ENCODE results near the gene ARHGAP9. TPM values are rescaled to one million over a fixed set of nuclear protein-coding genes. Genes with fewer than 3 reads are reported as not detected.

ARHGAP9 gene
- total RNA-seq, 1 donor from 2014 or later, result 28.7 TPM

DNA sequence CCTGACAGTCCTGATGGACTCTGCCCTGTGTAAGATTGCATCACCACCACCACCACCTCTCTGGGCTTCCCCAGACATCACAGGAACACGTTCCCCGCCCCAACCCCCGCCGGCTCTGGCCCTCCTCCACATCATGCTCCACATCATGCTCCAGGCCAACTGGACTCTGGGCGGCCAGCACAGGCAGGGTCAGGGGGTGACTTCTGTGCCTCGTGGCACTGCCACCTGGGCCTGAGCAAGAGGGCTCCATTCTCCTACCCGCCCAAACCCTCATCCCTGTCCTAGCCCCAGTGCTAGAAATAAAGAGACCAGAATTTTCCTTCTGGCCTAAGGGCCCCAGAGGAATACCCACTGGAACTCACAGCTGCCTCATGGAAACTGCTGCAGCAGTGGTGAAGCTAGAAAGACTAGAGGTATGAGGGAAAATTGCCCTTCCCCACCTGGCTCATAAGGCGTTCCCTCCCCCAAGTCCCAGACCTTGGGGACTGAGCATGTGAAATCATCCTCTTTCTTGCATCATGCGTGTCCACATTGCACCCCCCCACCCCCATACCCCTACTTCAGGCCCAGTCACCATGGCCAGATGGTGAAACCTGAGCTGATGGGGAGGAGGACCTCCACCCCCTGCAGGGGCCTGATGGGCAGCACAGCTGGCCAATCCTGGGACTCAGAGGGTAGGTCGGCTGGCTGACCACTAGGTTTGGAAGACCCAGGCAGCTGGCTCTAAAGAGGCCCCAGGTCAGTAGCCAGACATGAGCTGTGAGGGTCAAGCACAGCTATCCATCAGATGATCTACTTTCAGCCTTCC, 24.9 kb downstream of the ARHGAP9 start, which contains the start of gene INHBE:
Gene INHBE (plus strand): TSS at position 742 of the 808 bp plus-strand sequence. CDS start 230 bp downstream, outside the sequence.
- Histone ChIP-seq H3K27me3 (no peaks in the 10 kb centered on the region), H3K36me3 (no peaks in the 10 kb centered on the region), H3K4me1 (no peaks in the 10 kb centered on the region), H3K27ac (no peak within 1 kb of the TSS), H3K4me3 (no peak within 1 kb of the TSS), H3K9me3 (no peaks in the 10 kb centered on the region)
- no peak for TF ChIP-seq POLR2AphosphoS5 (IDR thresholded peaks at IDR 0.05; ENCODE audit: insufficient read depth in 1 of 2, low read depth in 1 of 2)
- TF ChIP-seq, protein P1, sequence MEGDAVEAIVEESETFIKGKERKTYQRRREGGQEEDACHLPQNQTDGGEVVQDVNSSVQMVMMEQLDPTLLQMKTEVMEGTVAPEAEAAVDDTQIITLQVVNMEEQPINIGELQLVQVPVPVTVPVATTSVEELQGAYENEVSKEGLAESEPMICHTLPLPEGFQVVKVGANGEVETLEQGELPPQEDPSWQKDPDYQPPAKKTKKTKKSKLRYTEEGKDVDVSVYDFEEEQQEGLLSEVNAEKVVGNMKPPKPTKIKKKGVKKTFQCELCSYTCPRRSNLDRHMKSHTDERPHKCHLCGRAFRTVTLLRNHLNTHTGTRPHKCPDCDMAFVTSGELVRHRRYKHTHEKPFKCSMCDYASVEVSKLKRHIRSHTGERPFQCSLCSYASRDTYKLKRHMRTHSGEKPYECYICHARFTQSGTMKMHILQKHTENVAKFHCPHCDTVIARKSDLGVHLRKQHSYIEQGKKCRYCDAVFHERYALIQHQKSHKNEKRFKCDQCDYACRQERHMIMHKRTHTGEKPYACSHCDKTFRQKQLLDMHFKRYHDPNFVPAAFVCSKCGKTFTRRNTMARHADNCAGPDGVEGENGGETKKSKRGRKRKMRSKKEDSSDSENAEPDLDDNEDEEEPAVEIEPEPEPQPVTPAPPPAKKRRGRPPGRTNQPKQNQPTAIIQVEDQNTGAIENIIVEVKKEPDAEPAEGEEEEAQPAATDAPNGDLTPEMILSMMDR (IDR thresholded peaks at IDR 0.05), result no peak
- TF ChIP-seq POLR2A (IDR thresholded peaks at IDR 0.05), result no peak
- intact Hi-C loops (cut with DNase I), result loop anchor here (5.0 to 10.0 kb wide), 2 partner anchors 150 to 192 kb away; no protein-coding TSS in a partner anchor
- DNase-seq (ENCODE audit: extremely low spot score in 2 of 2), result peak in 1 of 2 donors; percentile 77

DNA sequence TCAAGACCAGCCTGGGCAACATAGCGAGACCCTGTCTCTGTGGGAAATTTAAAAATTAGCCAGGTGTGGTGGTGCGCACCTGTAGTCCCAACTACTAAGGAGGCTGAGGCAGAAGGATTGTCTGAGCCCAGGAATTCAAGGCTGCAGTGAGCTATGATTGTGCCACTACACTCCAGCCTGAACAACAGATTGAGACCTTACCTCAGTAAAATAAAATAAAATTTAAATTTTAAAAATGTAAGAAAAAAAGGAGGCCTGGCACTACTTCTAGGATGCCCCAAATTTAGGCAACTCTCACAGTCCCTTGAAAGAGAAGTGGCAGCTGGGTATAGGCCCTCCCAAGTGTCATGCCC, 25.5 kb downstream of the ARHGAP9 start:
- intact Hi-C loops (cut with DNase I), result loop anchor here (5.0 to 10.0 kb wide), 2 partner anchors 149 to 192 kb away; no protein-coding TSS in a partner anchor
- no peak overlapping the region for H3K27ac ChIP-seq
- H3K4me1 ChIP-seq, result no peaks in the 10 kb centered on the region
- H3K36me3 ChIP-seq, result no peaks in the 10 kb centered on the region
- no peak overlapping the region for H3K4me3 ChIP-seq
- no peaks in the 10 kb centered on the region for H3K9me3 ChIP-seq
- no peaks in the 10 kb centered on the region for H3K27me3 ChIP-seq
- TF ChIP-seq POLR2A (IDR thresholded peaks at IDR 0.05) (no peak), POLR2AphosphoS5 (IDR thresholded peaks at IDR 0.05; ENCODE audit: insufficient read depth in 1 of 2, low read depth in 1 of 2) (no peak)
- TF ChIP-seq, protein P1 (IDR thresholded peaks at IDR 0.05), result no peak
- no peak for DNase-seq (ENCODE audit: extremely low spot score in 2 of 2)

DNA sequence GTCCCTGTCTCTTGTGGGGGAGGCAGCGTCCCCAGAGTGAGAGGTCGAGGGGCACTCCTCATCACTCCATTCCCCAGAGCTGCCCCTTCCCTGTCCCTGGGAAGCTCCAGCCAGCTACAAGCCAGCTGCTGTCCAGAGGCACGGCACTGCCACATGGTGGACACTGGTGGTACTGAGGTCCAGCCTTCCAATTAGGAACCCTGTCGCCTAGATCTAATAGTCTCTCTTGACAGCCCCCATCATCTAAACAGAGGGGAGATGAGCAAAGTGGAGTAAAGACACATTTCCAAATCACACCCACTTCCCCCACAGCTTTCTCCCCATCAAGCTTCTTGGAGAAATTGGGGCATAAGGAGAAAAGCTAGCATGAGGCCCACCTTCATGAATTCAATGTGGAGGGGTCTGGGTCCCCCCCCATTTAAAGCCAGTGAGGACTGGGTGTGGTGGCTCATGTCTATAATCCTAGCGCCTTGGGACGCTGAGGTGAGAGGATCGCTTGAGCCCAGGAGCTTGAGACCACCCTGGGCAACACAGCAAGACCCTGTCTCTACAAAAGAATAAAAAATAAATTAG, 26.6 kb downstream of the ARHGAP9 start:
- Histone ChIP-seq H3K4me3 (no peak overlapping the region), H3K4me1 (no peaks in the 10 kb centered on the region), H3K36me3 (no peaks in the 10 kb centered on the region), H3K9me3 (no peaks in the 10 kb centered on the region), H3K27ac (no peak overlapping the region), H3K27me3 (no peaks in the 10 kb centered on the region)
- TF ChIP-seq POLR2AphosphoS5 (IDR thresholded peaks at IDR 0.05; ENCODE audit: insufficient read depth in 1 of 2, low read depth in 1 of 2), result no peak
- TF ChIP-seq, protein P1 (IDR thresholded peaks at IDR 0.05), result peak; percentile 73 to 86 (median 81)
- no peak for DNase-seq (ENCODE audit: extremely low spot score in 2 of 2)
- intact Hi-C loops (cut with DNase I), result loop anchor here (5.0 to 10.0 kb wide), 2 partner anchors 148 to 191 kb away; no protein-coding TSS in a partner anchor

DNA sequence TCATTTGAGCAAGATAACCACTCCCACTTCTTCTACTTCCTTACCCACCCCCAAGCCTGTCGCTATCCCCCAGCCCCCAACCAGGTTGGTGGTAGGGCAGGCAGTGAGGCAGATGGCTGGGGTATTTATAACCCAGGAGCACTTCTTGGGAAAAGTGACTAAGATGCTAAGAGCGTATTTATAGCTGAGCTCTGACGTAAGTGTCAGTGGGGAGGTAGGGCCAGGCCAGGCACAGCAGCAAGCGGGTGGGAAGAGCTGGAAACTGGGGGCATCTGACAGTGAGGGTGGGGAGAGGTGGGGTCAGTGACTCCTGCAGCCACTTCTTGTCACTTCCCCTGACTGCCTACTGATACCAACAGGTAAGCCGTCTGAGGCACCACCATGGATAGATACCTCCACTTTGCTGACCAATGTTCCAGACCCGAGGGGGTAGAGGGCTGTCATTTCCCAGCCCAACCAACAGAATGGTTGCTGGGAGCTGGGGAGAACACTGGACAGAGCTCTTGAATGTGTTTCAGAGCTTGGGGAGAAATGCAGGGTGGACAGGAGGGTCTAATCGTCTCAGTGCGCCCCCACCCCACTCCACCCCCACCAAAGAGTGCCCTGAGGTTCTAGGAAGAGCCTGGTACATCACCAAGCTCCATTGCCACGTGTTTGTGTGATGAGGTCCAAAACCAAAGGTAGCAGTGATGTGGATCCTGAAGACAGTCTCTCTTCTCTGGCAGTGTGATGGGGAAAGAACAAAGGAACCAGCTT, 27.3 kb downstream of the ARHGAP9 start:
- intact Hi-C loops (cut with DNase I), result loop anchor here (5.0 to 10.0 kb wide), 2 partner anchors 148 to 190 kb away; no protein-coding TSS in a partner anchor
- no peak overlapping the region for H3K4me3 ChIP-seq
- H3K36me3 ChIP-seq, result no peaks in the 10 kb centered on the region
- no peak for DNase-seq (ENCODE audit: extremely low spot score in 2 of 2)
- H3K4me1 ChIP-seq, result no peaks in the 10 kb centered on the region
- no peak overlapping the region for H3K27ac ChIP-seq
- TF ChIP-seq, protein P1 (IDR thresholded peaks at IDR 0.05), result no peak
- TF ChIP-seq POLR2A (IDR thresholded peaks at IDR 0.05), result no peak
- TF ChIP-seq POLR2AphosphoS5 (IDR thresholded peaks at IDR 0.05; ENCODE audit: insufficient read depth in 1 of 2, low read depth in 1 of 2), result peak in 1 of 2 donors; percentile 5
- no peaks in the 10 kb centered on the region for H3K9me3 ChIP-seq
- H3K27me3 ChIP-seq, result no peaks in the 10 kb centered on the region

Data from vagina (tissue), 2 donors.